ENCODE data around the gene DDX31.

DDX31 gene

GRCh38 chr9:132672413-132672690 is 2.6 kb upstream of the DDX31 start:
- FAIRE-seq: no peak

GRCh38 chr9:132671620-132672412 is 2.0 kb upstream of the DDX31 start:
- no peak for FAIRE-seq

- no peak for FAIRE-seq
Observed at GRCh38 chr9:132670457-132671391, 941 bp upstream of the DDX31 start, which contains the start of gene GTF3C4. TSS of gene GTF3C4 (plus strand) at chr9:132670464. CDS start at chr9:132670599, 135 bp downstream.

GRCh38 chr9:132669319-132669697 is 475 bp downstream of the DDX31 start:
- no peak for FAIRE-seq

GRCh38 chr9:132663851-132664250 is 5.9 kb downstream of the DDX31 start:
- no peak for FAIRE-seq

- no peak for FAIRE-seq
Observed at GRCh38 chr9:132663117-132663516, 6.7 kb downstream of the DDX31 start.

GRCh38 chr9:132662152-132662945 is 7.4 kb downstream of the DDX31 start:
- FAIRE-seq: no peak

- no peak for FAIRE-seq
Observed at GRCh38 chr9:132656299-132656698, 13.5 kb downstream of the DDX31 start.

GRCh38 chr9:132651259-132651658 is 18.5 kb downstream of the DDX31 start:
- no peak for FAIRE-seq

GRCh38 chr9:132648685-132649084 is 21.1 kb downstream of the DDX31 start:
- no peak for FAIRE-seq

- no peak for FAIRE-seq
Observed at GRCh38 chr9:132648283-132648682, 21.5 kb downstream of the DDX31 start.

- no peak for FAIRE-seq
Observed at GRCh38 chr9:132647806-132648205, 22.0 kb downstream of the DDX31 start.

- no peak for FAIRE-seq
Observed at GRCh38 chr9:132647355-132647754, 22.4 kb downstream of the DDX31 start.

- no peak for FAIRE-seq
Observed at GRCh38 chr9:132646726-132647125, 23.1 kb downstream of the DDX31 start.

GRCh38 chr9:132645711-132646110 is 24.1 kb downstream of the DDX31 start:
- no peak for FAIRE-seq

GRCh38 chr9:132645306-132645705 is 24.5 kb downstream of the DDX31 start:
- FAIRE-seq: no peak

- no peak for FAIRE-seq
Observed at GRCh38 chr9:132644251-132644650, 25.5 kb downstream of the DDX31 start.

GRCh38 chr9:132641216-132641615 is 28.6 kb downstream of the DDX31 start:
- FAIRE-seq: no peak

- no peak for FAIRE-seq
Observed at GRCh38 chr9:132639322-132639721, 30.5 kb downstream of the DDX31 start.

- no peak for FAIRE-seq
Observed at GRCh38 chr9:132638240-132638639, 31.5 kb downstream of the DDX31 start.

- FAIRE-seq: no peak
Observed at GRCh38 chr9:132637801-132638200, 32.0 kb downstream of the DDX31 start.

GRCh38 chr9:132637351-132637750 is 32.4 kb downstream of the DDX31 start:
- FAIRE-seq: no peak

GRCh38 chr9:132634327-132634726 is 35.5 kb downstream of the DDX31 start:
- FAIRE-seq: no peak

All from endometrium (tissue), 2 donors.